SK-N-SH (cell line): ENCODE measurements around the gene GCH1. TPM values are rescaled to one million over a fixed set of nuclear protein-coding genes. Genes with fewer than 3 reads are reported as not detected.

Experiments used
- CTCF ChIA-PET: fragments of 300-600, 350-600 bp; formaldehyde crosslinking; extraction: SDS; loops from one replicate; lab custom pipeline; 2021; lab: Yijun Ruan, JAX
- POLR2A ChIA-PET: fragments of 350-600 bp; sonication (Branson Sonifier 250); formaldehyde crosslinking; extraction: SDS; loops from one replicate; lab custom pipeline; 2020; ENCODE audit warnings: antibody characterized with exemption, inconsistent platforms; lab: Yijun Ruan, JAX
- DNase-seq: peaks from one replicate; pipeline ENCODE4 v3.0.0; 2012
- H2AFZ ChIP-seq: fragments of 200-600 bp; sonication (generic); 2 replicates; pipeline ENCODE4 v1.8.1; 2016; ENCODE audit warnings: antibody characterized with exemption, mild to moderate bottlenecking, low read depth
- H3F3A ChIP-seq: fragments of 200-600 bp; sonication (generic); replicated peaks from 2 replicates; pipeline ENCODE3; 2016; ENCODE audit warnings: antibody characterized with exemption, mild to moderate bottlenecking; ENCODE audit not compliant: insufficient read depth
- H3K27ac ChIP-seq, 2 experiments: fragments of 200-500 bp in 1 of 2; fragments of 200-600 bp in 1 of 2; sonication (Bioruptor generic) in 1 of 2; sonication (generic), shearing (Covaris generic) in 1 of 2; 2 replicates each; pipeline versions ENCODE4 v1.5.1 to v1.6.1; 2014 to 2016; ENCODE audit warnings: low read depth in 2 of 2, inconsistent platforms in 1 of 2, low read length in 1 of 2, mild to moderate bottlenecking in 1 of 2, mixed read lengths in 1 of 2
- H3K27me3 ChIP-seq: fragments of 200-600 bp; sonication (generic), shearing (Covaris generic); 2 replicates; pipeline ENCODE4 v1.6.1; 2016; ENCODE audit warnings: mixed run types; ENCODE audit not compliant: insufficient read depth
- H3K36me3 ChIP-seq, 2 experiments: fragments of 200-500 bp in 1 of 2; fragments of 200-600 bp in 1 of 2; sonication (Bioruptor generic) in 1 of 2; sonication (generic) in 1 of 2; replicated peaks in 1 of 2; 2 replicates each; pipeline versions ENCODE3 to v1.5.1; 2014 to 2016; ENCODE audit warnings: low read length in 1 of 2, mild to moderate bottlenecking in 1 of 2; ENCODE audit not compliant: insufficient read depth in 2 of 2, control insufficient read depth in 1 of 2
- H3K4me1 ChIP-seq, 2 experiments: fragments of 200-500 bp in 1 of 2; fragments of 200-600 bp in 1 of 2; sonication (Bioruptor generic) in 1 of 2; sonication (generic), shearing (Covaris generic) in 1 of 2; 2 replicates each; pipeline versions ENCODE4 v1.5.1 to v1.6.1; 2014 to 2016; ENCODE audit warnings: low read depth in 1 of 2, low read length in 1 of 2, mixed run types in 1 of 2; ENCODE audit not compliant: insufficient read depth in 2 of 2, control insufficient read depth in 1 of 2
- H3K4me2 ChIP-seq: fragments of 200-600 bp; sonication (generic), shearing (Covaris generic); 2 replicates; pipeline ENCODE4 v1.6.1; 2017; ENCODE audit warnings: mixed run types
- H3K4me3 ChIP-seq, 2 experiments: fragments of 200-500 bp in 1 of 2; fragments of 200-600 bp in 1 of 2; sonication (Bioruptor generic) in 1 of 2; sonication (generic), shearing (Covaris generic) in 1 of 2; 2 replicates each; pipeline versions ENCODE4 v1.5.1 to v1.8.1; 2014 to 2016; ENCODE audit warnings: low read depth in 2 of 2, inconsistent platforms in 1 of 2, low read length in 1 of 2, mild to moderate bottlenecking in 1 of 2, mixed read lengths in 1 of 2, moderate library complexity in 1 of 2
- H3K79me2 ChIP-seq: fragments of 200-600 bp; sonication (generic); 2 replicates; pipeline ENCODE4 v1.8.1; 2017; ENCODE audit warnings: mild to moderate bottlenecking; ENCODE audit not compliant: insufficient read depth
- H3K9ac ChIP-seq: fragments of 200-600 bp; sonication (generic); 2 replicates; pipeline ENCODE4 v1.6.1; 2017; ENCODE audit warnings: mixed run types
- H3K9me2 ChIP-seq: fragments of 200-600 bp; sonication (generic); 2 replicates; pipeline ENCODE4 v1.6.1; 2017; ENCODE audit warnings: mixed run types
- H3K9me3 ChIP-seq: fragments of 200-600 bp; sonication (generic); 2 replicates; pipeline ENCODE4 v1.6.1; 2017; ENCODE audit warnings: mixed run types, mild to moderate bottlenecking, moderate library complexity
- H4K20me1 ChIP-seq: fragments of 200-600 bp; sonication (generic); 2 replicates; pipeline ENCODE4 v1.6.1; 2017; ENCODE audit warnings: mild to moderate bottlenecking, mixed run types; ENCODE audit not compliant: insufficient read depth
- CHD2 ChIP-seq: fragments of 150-350 bp; IDR thresholded peaks from 2 replicates; pipeline ENCODE4 v1.6.1; 2018; ENCODE audit warnings: low read length; ENCODE audit not compliant: partially characterized antibody
- EP300 ChIP-seq, 2 experiments: IDR thresholded peaks; 2 replicates each; pipeline versions ENCODE4 v1.4.0 to v1.6.1; 2012; ENCODE audit warnings: borderline replicate concordance in 1 of 2, low read depth in 1 of 2, low read length in 1 of 2
- FOXJ3 ChIP-seq: sonication (generic); formaldehyde crosslinking; IDR thresholded peaks from 2 replicates; pipeline ENCODE4 v1.5.1; 2020; ENCODE audit warnings: mild to moderate bottlenecking, missing genetic modification reagents
- GATA2 ChIP-seq: sonication (generic); formaldehyde crosslinking; IDR thresholded peaks from 2 replicates; pipeline ENCODE4 v1.5.0; 2020; ENCODE audit warnings: mild to moderate bottlenecking, missing genetic modification reagents
- NFIC ChIP-seq: IDR thresholded peaks from 2 replicates; pipeline ENCODE4 v1.4.0; 2012; ENCODE audit warnings: borderline replicate concordance
- NRF1 ChIP-seq: IDR thresholded peaks from 2 replicates; pipeline ENCODE4 v1.6.1; 2012; ENCODE audit warnings: low read depth, mild to moderate bottlenecking, low read length
- PBX3 ChIP-seq: IDR thresholded peaks from 2 replicates; pipeline ENCODE4; 2012
- RCOR1 ChIP-seq: fragments of 150-350 bp; IDR thresholded peaks from 2 replicates; pipeline ENCODE4 v1.6.1; 2017; ENCODE audit warnings: antibody characterized with exemption, low read length
- TAF1 ChIP-seq: IDR thresholded peaks from 2 replicates; pipeline ENCODE4 v1.6.1; 2012; ENCODE audit warnings: low read depth, mild to moderate bottlenecking, low read length, moderate library complexity, borderline replicate concordance
- TCF12 ChIP-seq: IDR thresholded peaks from 2 replicates; pipeline ENCODE4 v1.4.0; 2012
- USF1 ChIP-seq: IDR thresholded peaks from 2 replicates; pipeline ENCODE4 v1.4.0; 2012; ENCODE audit warnings: low read depth, borderline replicate concordance
- USF2 ChIP-seq: fragments of 150-350 bp; IDR thresholded peaks from 2 replicates; pipeline ENCODE4 v1.6.1; 2017; ENCODE audit warnings: antibody characterized with exemption, low read length, low read depth, borderline replicate concordance
- WGBS: methylation state at CpG from one replicate; pipeline ENCODE4 v1.1.6; 2017; ENCODE audit warnings: low lambda C conversion rate; 5-methylcytosine and 5-hydroxymethylcytosine counted together
- polyA plus RNA-seq, 3 experiments: library from polyadenylated mRNA; depleted of rRNA; stranded (reverse); fragments of >200 nt; gene quantifications; 2 replicates each; pipeline ENCODE4 v1.2.3, GENCODE V29; 2012
- TF ChIP-seq, protein P1 (sequence below): IDR thresholded peaks from 2 replicates; pipeline ENCODE4 v1.4.0; 2012; ENCODE audit warnings: low read depth, borderline replicate concordance
- TF ChIP-seq, protein P2 (sequence below): fragments of 150-350 bp; IDR thresholded peaks from 2 replicates; pipeline ENCODE4 v1.6.1; 2016; ENCODE audit warnings: mild to moderate bottlenecking, low read depth, low read length

The GCH1 gene
- polyA plus RNA-seq, 1 of the 3 experiments (the other 2 are of a cell fraction), result 2.2 TPM

- Histone ChIP-seq H3K79me2 (no peaks in the 10 kb centered on the region), H3K4me1 (peaks cover 0 to 9% of the 10 kb centered on the region in 2 experiments; a peak in 2 of 4 replicates), H3K4me3 (no peak overlapping the region), H2AFZ (no peak overlapping the region), H3K9me3 (no peaks in the 10 kb centered on the region), H3F3A (peaks cover 3% of the 10 kb centered on the region), H3K27ac (peak overlapping the region in 1 of 2 experiments; percentile 95; a peak in 2 of 4 replicates), H3K4me2 (no peak overlapping the region), H3K36me3 (no peaks in the 10 kb centered on the region), H3K9me2 (no peaks in the 10 kb centered on the region), H3K27me3 (no peaks in the 10 kb centered on the region), H4K20me1 (no peaks in the 10 kb centered on the region), H3K9ac (no peak overlapping the region)
- 71% methylated on average over 1 of the region's 1 CpG for WGBS
- TF ChIP-seq TAF1, result no peak
- TF ChIP-seq PBX3, result no peak
- POLR2A ChIA-PET, result interaction anchor here (0.7 to 1.6 kb wide), 2 partner anchors 9 to 28 kb away, joined by 3 read pairs; partner anchors contain the start of gene GCH1
- DNase-seq, result no peak
- CTCF ChIA-PET, result interaction anchor here (1.4 to 3.2 kb wide), 3 partner anchors 10 to 125 kb away, joined by 3 to 11 read pairs (median 4); partner anchors contain the start of gene GCH1
Measured at GRCh38 chr14:54931101-54931500, 28.5 kb upstream of the GCH1 start.

DNA sequence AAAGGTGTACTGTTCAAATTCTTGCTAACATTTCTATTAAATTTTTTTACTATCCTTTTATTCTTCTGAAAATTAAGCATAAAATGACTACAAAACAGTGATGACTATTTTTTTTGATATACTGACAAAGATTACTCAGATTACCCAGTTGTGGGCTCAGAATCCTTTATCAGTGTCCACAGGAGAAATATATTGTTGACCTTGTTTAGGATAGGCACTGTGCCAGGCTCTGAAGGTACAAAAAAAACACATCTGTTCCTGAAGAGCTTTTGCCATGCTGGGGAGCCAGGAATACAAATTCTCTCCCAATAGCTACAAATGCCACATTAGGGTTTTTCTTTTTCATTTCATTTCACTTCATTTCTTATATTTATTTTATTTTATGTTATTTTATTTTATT, 26.9 kb upstream of the GCH1 start:
- no peak for DNase-seq
- Histone ChIP-seq H3K9me2 (no peaks in the 10 kb centered on the region), H3F3A (peaks cover 3% of the 10 kb centered on the region), H2AFZ (no peak overlapping the region), H3K4me2 (no peak overlapping the region), H3K79me2 (no peaks in the 10 kb centered on the region), H3K9ac (no peak overlapping the region), H3K27ac (peak overlapping the region in 1 of 2 experiments; percentile 53; a peak in 2 of 4 replicates), H3K4me1 (peaks cover 0 to 11% of the 10 kb centered on the region in 2 experiments; a peak in 2 of 4 replicates), H3K27me3 (no peaks in the 10 kb centered on the region), H4K20me1 (no peaks in the 10 kb centered on the region), H3K4me3 (no peak overlapping the region), H3K36me3 (no peaks in the 10 kb centered on the region), H3K9me3 (no peaks in the 10 kb centered on the region)
- peak in 1 of 2 experiments; percentile 27; a peak in 1 of 4 replicates for TF ChIP-seq EP300 (IDR thresholded peaks at IDR 0.05; ENCODE audit: borderline replicate concordance in 1 of 2, low read depth in 1 of 2, low read length in 1 of 2)
- no peak for TF ChIP-seq USF2
- peak; percentile 30; the same call in 1 of the 2 replicates for TF ChIP-seq GATA2 (CRISPR knock-in tag)
- ChIA-PET POLR2A (interaction anchor here (1.0 kb wide), 1 partner anchor 121 kb away, joined by 3 read pairs; the partner anchor contains the start of gene MAPK1IP1L), CTCF (interaction anchor here (0.6 to 3.2 kb wide), 3 partner anchors 8 to 147 kb away, joined by 3 to 11 read pairs (median 3); partner anchors contain the start of gene GCH1)

GRCh38 chr14:54928216-54928615, 25.6 kb upstream of the GCH1 start:
- CTCF ChIA-PET, result no interaction called here
- Histone ChIP-seq H3K4me2 (no peak overlapping the region), H2AFZ (no peak overlapping the region), H3F3A (peaks cover 3% of the 10 kb centered on the region), H3K4me3 (no peak overlapping the region), H4K20me1 (no peaks in the 10 kb centered on the region), H3K9me3 (no peaks in the 10 kb centered on the region), H3K4me1 (peaks cover 0 to 12% of the 10 kb centered on the region in 2 experiments; a peak in 2 of 4 replicates), H3K9me2 (no peaks in the 10 kb centered on the region), H3K27ac (no peak overlapping the region; a peak in 1 of 4 replicates), H3K9ac (no peak overlapping the region), H3K27me3 (no peaks in the 10 kb centered on the region), H3K36me3 (no peaks in the 10 kb centered on the region), H3K79me2 (no peaks in the 10 kb centered on the region)
- POLR2A ChIA-PET, result no interaction called here
- no peak for DNase-seq
- TF ChIP-seq, protein P1, sequence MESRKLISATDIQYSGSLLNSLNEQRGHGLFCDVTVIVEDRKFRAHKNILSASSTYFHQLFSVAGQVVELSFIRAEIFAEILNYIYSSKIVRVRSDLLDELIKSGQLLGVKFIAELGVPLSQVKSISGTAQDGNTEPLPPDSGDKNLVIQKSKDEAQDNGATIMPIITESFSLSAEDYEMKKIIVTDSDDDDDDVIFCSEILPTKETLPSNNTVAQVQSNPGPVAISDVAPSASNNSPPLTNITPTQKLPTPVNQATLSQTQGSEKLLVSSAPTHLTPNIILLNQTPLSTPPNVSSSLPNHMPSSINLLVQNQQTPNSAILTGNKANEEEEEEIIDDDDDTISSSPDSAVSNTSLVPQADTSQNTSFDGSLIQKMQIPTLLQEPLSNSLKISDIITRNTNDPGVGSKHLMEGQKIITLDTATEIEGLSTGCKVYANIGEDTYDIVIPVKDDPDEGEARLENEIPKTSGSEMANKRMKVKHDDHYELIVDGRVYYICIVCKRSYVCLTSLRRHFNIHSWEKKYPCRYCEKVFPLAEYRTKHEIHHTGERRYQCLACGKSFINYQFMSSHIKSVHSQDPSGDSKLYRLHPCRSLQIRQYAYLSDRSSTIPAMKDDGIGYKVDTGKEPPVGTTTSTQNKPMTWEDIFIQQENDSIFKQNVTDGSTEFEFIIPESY, result no peak
- TF ChIP-seq TCF12, result no peak
- no peak for TF ChIP-seq NFIC
- no peak for TF ChIP-seq USF1
- no peak for TF ChIP-seq CHD2
- no peak for TF ChIP-seq FOXJ3
- no peak for TF ChIP-seq RCOR1
- no peak for TF ChIP-seq PBX3
- TF ChIP-seq, protein P2, sequence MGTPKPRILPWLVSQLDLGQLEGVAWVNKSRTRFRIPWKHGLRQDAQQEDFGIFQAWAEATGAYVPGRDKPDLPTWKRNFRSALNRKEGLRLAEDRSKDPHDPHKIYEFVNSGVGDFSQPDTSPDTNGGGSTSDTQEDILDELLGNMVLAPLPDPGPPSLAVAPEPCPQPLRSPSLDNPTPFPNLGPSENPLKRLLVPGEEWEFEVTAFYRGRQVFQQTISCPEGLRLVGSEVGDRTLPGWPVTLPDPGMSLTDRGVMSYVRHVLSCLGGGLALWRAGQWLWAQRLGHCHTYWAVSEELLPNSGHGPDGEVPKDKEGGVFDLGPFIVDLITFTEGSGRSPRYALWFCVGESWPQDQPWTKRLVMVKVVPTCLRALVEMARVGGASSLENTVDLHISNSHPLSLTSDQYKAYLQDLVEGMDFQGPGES, result no peak
- no peak for TF ChIP-seq NRF1
